BE2C (cell line): ENCODE results near the gene GNAI2.
A peak's percentile ranks its signal among the peaks of the same experiment; 100 is the strongest.

ENCODE experiments used
- DNase-seq: peaks from one replicate; pipeline ENCODE4 v3.0.0-alpha.2; 2020
- H3K27me3 ChIP-seq: fragments of 250-450 bp; sonication (Bioruptor Pico); 2 replicates; pipeline ENCODE4 v1.5.1; 2020; ENCODE audit warnings: mild to moderate bottlenecking
- H3K36me3 ChIP-seq: fragments of 250-450 bp; sonication (Bioruptor Pico); 2 replicates; pipeline ENCODE4 v1.5.1; 2020; ENCODE audit warnings: mild to moderate bottlenecking
- H3K4me1 ChIP-seq: fragments of 250-450 bp; sonication (Bioruptor Pico); 2 replicates; pipeline ENCODE4 v1.5.1; 2020
- H3K4me3 ChIP-seq: 2 replicates; pipeline ENCODE4 v1.5.1; 2011; ENCODE audit warnings: low read depth, low read length
- H3K9me3 ChIP-seq: fragments of 250-450 bp; sonication (Bioruptor Pico); 2 replicates; pipeline ENCODE4 v1.5.1; 2020
- TF ChIP-seq, protein P1 (sequence below): IDR thresholded peaks from 2 replicates; pipeline ENCODE4 v1.5.1; 2012; ENCODE audit warnings: mild to moderate bottlenecking, low read depth, low read length

The GNAI2 gene

DNA sequence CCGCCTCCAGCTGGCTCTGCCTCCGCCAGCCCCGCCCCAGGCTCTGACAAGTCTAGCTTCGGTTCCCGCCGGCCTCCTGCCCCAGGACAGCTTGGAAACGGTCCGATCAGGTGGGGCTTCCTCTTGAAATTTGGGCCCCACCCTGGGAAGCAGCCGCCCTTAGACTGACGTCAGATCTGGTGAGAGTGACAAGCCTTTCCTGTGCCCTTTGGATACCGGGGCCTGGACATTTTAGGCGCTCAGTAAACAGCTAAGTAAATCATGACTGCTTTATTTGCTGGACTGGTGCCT is 63.6 kb downstream of the GNAI2 start:
- Histone ChIP-seq H3K9me3 (no peaks in the 10 kb centered on the region), H3K36me3 (no peaks in the 10 kb centered on the region), H3K27me3 (no peaks in the 10 kb centered on the region), H3K4me1 (no peaks in the 10 kb centered on the region; the same call in 1 of the 2 replicates), H3K4me3 (peak overlapping the region; percentile 41)
- TF ChIP-seq, protein P1, sequence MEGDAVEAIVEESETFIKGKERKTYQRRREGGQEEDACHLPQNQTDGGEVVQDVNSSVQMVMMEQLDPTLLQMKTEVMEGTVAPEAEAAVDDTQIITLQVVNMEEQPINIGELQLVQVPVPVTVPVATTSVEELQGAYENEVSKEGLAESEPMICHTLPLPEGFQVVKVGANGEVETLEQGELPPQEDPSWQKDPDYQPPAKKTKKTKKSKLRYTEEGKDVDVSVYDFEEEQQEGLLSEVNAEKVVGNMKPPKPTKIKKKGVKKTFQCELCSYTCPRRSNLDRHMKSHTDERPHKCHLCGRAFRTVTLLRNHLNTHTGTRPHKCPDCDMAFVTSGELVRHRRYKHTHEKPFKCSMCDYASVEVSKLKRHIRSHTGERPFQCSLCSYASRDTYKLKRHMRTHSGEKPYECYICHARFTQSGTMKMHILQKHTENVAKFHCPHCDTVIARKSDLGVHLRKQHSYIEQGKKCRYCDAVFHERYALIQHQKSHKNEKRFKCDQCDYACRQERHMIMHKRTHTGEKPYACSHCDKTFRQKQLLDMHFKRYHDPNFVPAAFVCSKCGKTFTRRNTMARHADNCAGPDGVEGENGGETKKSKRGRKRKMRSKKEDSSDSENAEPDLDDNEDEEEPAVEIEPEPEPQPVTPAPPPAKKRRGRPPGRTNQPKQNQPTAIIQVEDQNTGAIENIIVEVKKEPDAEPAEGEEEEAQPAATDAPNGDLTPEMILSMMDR: no peak
- no peak for DNase-seq

DNA sequence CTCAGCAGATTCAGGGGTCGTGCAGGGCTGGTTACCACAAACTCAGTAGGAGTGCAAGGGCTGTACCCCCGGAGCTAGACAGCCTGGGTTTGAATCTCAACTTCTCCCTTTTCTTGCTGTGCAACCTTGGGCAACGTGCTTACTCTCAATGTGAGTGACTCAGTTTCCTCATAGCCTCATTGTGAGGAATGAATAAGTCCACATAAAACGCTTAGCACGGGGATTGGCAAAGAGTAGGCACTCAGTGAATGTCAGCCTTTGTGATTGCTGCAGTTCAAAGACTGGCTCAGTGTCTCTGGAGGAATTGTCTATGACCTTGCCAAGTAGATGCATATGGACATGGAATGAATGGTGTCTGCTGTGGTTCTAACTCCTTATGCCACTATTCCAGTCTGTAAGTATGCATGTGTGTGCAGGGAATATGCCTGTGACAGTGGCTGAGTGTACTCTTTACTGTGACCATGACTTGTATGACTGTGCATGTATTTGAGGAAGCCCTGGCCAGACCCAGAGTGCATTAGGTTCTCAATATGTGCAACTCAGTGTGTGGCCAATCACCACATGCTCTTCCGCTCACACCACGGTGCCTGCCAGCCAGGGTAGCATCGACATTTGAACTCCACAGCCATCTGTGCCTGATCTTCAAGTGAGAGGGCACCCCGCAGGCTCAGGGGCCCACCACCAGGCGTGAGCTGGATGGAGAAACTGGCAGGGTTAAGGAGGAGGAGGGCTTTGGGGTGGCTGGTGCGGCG is 64.1 kb downstream of the GNAI2 start:
- no peaks in the 10 kb centered on the region for H3K27me3 ChIP-seq
- no peaks in the 10 kb centered on the region for H3K36me3 ChIP-seq
- H3K4me3 ChIP-seq: peak overlapping the region; percentile 41
- no peak for DNase-seq
- H3K9me3 ChIP-seq: no peaks in the 10 kb centered on the region
- TF ChIP-seq, protein P1: no peak
- H3K4me1 ChIP-seq: no peaks in the 10 kb centered on the region; the same call in 1 of the 2 replicates

DNA sequence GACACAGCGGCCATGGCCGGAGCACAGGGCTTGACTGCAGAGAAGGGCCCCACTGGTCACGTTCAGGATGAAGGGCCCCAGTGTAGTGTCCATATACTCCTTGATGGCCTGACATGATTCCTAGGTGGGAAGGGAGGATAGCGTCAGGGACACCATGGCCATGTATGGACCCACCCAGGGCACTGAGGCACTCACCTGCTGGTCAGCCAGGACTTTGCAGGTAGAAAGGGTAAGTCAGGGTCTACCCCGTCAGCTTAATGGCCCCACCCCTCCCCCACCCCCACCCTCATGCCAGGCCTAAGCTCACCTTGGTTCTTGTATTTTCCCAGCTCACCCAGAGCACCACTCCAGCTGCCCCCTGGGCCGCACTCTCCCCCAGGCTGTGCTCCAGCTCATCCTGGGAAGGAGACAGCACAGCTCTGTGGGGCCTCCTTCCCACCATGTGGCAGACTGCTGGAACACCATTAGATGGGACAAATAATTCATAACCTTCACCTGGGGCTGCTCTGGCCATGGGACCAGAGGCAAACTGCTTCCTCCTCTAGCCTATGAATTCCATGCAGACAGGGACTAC is 64.8 kb downstream of the GNAI2 start:
- Histone ChIP-seq H3K4me3 (no peak overlapping the region), H3K27me3 (no peaks in the 10 kb centered on the region), H3K9me3 (no peaks in the 10 kb centered on the region), H3K36me3 (no peaks in the 10 kb centered on the region), H3K4me1 (no peaks in the 10 kb centered on the region; the same call in 1 of the 2 replicates)
- no peak for DNase-seq
- TF ChIP-seq, protein P1: no peak

DNA sequence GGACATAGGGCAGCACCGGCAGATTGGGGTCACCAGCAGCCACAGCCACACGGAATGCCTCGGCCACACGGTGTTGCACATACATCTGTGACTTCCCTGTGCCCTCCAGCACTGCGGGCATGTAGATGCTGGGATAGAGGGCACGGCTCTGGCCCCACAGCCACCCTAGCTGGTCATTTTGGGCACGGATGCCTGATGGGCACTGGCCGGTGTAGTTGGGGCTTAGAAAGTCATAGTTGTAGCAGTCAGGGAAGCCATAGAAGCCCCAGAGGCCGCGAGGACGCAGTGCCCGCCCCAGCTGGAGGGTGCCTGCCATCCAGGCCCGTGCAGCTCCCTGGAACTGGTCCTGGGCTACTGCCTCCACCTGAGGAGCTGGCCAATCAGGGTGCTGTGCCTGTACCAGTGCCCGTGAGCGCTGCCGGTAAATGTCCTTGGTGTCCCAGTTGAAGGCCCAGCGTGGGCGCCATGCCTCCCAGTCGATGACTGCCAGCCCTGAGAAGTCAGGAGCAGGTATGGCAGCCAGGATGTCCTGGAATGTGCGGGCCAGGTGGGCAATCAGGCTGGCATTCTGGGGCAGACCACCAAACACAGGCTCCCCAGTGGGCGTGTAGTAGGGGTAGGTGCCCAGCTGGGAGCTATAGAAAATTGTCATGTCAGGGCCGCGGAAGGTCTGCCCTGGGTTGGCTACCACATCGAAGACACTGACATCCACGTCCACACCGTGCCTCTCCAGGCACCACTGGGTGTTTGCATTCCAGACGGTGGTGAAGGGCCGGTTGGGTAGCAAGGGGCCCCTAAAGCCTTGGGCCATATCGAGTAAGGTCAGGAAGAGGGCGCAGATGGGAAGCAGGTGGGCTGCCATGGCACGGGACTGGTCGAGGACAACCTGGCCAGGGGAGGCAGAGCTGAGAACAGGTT is 66.3 kb downstream of the GNAI2 start:
- Histone ChIP-seq H3K4me1 (no peaks in the 10 kb centered on the region; the same call in 1 of the 2 replicates), H3K27me3 (no peaks in the 10 kb centered on the region), H3K36me3 (no peaks in the 10 kb centered on the region), H3K4me3 (no peak overlapping the region), H3K9me3 (no peaks in the 10 kb centered on the region)
- no peak for DNase-seq
- TF ChIP-seq, protein P1: no peak

DNA sequence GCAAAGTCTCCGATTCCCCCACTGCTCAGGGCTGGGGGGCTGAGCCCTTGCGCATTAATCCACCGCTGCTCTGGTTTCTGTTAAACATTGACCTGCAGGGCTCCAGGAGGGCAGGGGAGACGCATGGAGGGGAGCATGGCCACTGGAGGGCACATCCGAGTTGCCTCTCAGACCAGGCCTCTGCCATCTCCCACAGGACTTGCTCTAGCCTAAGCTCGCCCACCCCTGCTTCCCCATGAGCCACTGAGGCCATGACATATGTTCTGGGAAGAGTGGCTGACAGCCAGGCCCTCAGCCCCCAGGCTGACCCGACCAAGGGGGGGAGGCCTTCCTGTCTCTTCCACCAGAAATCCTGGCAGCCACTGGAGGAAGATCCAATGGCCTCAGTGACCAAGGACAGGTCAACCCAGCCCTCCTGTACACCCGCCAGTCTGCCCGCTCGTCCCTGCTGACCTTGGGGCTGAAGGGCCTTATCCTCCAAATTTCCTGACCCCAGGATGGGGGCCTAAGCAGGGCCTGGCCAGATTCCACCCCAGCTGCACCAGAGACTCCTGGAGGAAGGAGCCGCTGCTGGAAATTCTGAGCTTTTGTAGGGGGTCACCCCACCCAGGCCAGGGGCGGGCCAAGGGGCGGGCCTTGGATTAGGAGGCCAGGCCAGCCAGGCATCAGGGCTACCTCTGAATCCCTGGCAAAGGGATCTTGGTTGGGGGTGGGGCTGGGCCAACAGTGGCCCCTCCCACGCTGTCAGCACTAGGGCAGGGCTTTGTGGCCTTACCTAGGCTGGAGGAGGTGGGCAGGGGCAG is 67.2 kb downstream of the GNAI2 start, which contains the start of gene HYAL1:
Gene HYAL1, minus strand, starts transcription at position 562 of the 803 bp plus-strand sequence. CDS start 618 bp downstream, outside the sequence.
- no peaks in the 10 kb centered on the region for H3K27me3 ChIP-seq
- TF ChIP-seq, protein P1: peak; percentile 36
- DNase-seq: peak; percentile 45
- H3K36me3 ChIP-seq: no peaks in the 10 kb centered on the region
- H3K4me1 ChIP-seq: no peaks in the 10 kb centered on the region; the same call in 1 of the 2 replicates
- no peak within 1 kb of the TSS for H3K4me3 ChIP-seq
- no peaks in the 10 kb centered on the region for H3K9me3 ChIP-seq
